H9 (cell line): ENCODE measurements around the gene ADORA1. TPM values are rescaled to one million over a fixed set of nuclear protein-coding genes. Genes with fewer than 3 reads are reported as not detected.

Experiments
- DNase-seq: peaks from one replicate; pipeline ENCODE4 v3.0.0-alpha.2; 2017
- H2AFZ ChIP-seq: one replicate; pipeline ENCODE4 v1.6.1; 2013; ENCODE audit warnings: mild to moderate bottlenecking, low read length, control low read depth, moderate library complexity
- H2AK5ac ChIP-seq: 2 replicates; pipeline ENCODE4 v1.6.1; 2013; ENCODE audit warnings: low read length, control low read depth, mixed read lengths; ENCODE audit not compliant: insufficient read length
- H2BK120ac ChIP-seq: one replicate; pipeline ENCODE4 v1.6.1; 2013; ENCODE audit warnings: low read depth, mild to moderate bottlenecking, low read length, control low read depth, inconsistent platforms; ENCODE audit not compliant: poor library complexity, severe bottlenecking
- H2BK12ac ChIP-seq: 2 replicates; pipeline ENCODE4 v1.6.1; 2013; ENCODE audit warnings: low read length, control low read depth, mixed read lengths, low read depth; ENCODE audit not compliant: insufficient read length
- H2BK15ac ChIP-seq: 2 replicates; pipeline ENCODE4 v1.6.1; 2013; ENCODE audit warnings: low read depth, low read length, control low read depth
- H2BK20ac ChIP-seq: one replicate; pipeline ENCODE4 v1.6.1; 2013; ENCODE audit warnings: low read depth, mild to moderate bottlenecking, low read length, control low read depth, inconsistent platforms; ENCODE audit not compliant: poor library complexity, severe bottlenecking
- H2BK5ac ChIP-seq: 2 replicates; pipeline ENCODE4 v1.6.1; 2013; ENCODE audit warnings: low read length, control low read depth, mixed read lengths; ENCODE audit not compliant: insufficient read length
- H3K14ac ChIP-seq: 2 replicates; pipeline ENCODE4 v1.6.1; 2013; ENCODE audit warnings: low read length, control low read depth; ENCODE audit not compliant: insufficient read depth
- H3K18ac ChIP-seq: 2 replicates; pipeline ENCODE4 v1.6.1; 2013; ENCODE audit warnings: low read depth, mild to moderate bottlenecking, mixed read lengths, low read length, control low read depth; ENCODE audit not compliant: insufficient read length
- H3K23ac ChIP-seq: 2 replicates; pipeline ENCODE4 v1.6.1; 2013; ENCODE audit warnings: low read length, control low read depth, mixed read lengths, low read depth; ENCODE audit not compliant: insufficient read length
- H3K23me2 ChIP-seq: 2 replicates; pipeline ENCODE4 v1.6.1; 2013; ENCODE audit warnings: low read depth, mild to moderate bottlenecking, mixed read lengths, low read length, control low read depth; ENCODE audit not compliant: insufficient read length, poor library complexity, severe bottlenecking
- H3K27ac ChIP-seq: 2 replicates; pipeline ENCODE4 v1.5.1; 2013; ENCODE audit warnings: low read length, control low read depth, mixed read lengths, low read depth; ENCODE audit not compliant: insufficient read length
- H3K27me3 ChIP-seq: 2 replicates; pipeline ENCODE4 v1.6.1; 2013; ENCODE audit warnings: low read length, control low read depth, inconsistent platforms; ENCODE audit not compliant: insufficient read depth
- H3K4ac ChIP-seq: 2 replicates; pipeline ENCODE4 v1.6.1; 2013; ENCODE audit warnings: low read depth, mild to moderate bottlenecking, control low read depth, inconsistent platforms, low read length, moderate library complexity
- H3K4me1 ChIP-seq: 2 replicates; pipeline ENCODE4 v1.6.1; 2013; ENCODE audit warnings: low read length, control low read depth, inconsistent platforms; ENCODE audit not compliant: insufficient read depth
- H3K4me2 ChIP-seq: 2 replicates; pipeline ENCODE4 v1.6.1; 2013; ENCODE audit warnings: low read length, control low read depth, mixed read lengths; ENCODE audit not compliant: insufficient read length, insufficient read depth
- H3K56ac ChIP-seq: 2 replicates; pipeline ENCODE4 v1.6.1; 2013; ENCODE audit warnings: low read depth, mild to moderate bottlenecking, mixed read lengths, low read length, control low read depth; ENCODE audit not compliant: insufficient read length
- H3K79me1 ChIP-seq: 2 replicates; pipeline ENCODE4 v1.6.1; 2013; ENCODE audit warnings: low read depth, mild to moderate bottlenecking, moderate library complexity, low read length, control low read depth, inconsistent platforms; ENCODE audit not compliant: insufficient read depth, poor library complexity, severe bottlenecking
- H3K79me2 ChIP-seq: 2 replicates; pipeline ENCODE4 v1.6.1; 2013; ENCODE audit warnings: low read length, control low read depth, inconsistent platforms; ENCODE audit not compliant: insufficient read depth
- H3K9ac ChIP-seq: 2 replicates; pipeline ENCODE4 v1.6.1; 2013; ENCODE audit warnings: low read length, control low read depth, mixed read lengths; ENCODE audit not compliant: insufficient read length; ENCODE audit errors: extremely low read depth
- H3K9me3 ChIP-seq: one replicate; pipeline ENCODE4 v1.6.1; 2013; ENCODE audit warnings: low read depth, low read length, inconsistent platforms; ENCODE audit not compliant: control insufficient read depth
- H3T11ph ChIP-seq: one replicate; pipeline ENCODE4 v1.6.1; 2013; ENCODE audit warnings: mild to moderate bottlenecking, low read length, control low read depth, inconsistent platforms
- H4K20me1 ChIP-seq: one replicate; pipeline ENCODE4 v1.6.1; 2013; ENCODE audit not compliant: control insufficient read depth, insufficient read length, insufficient read depth
- H4K5ac ChIP-seq: 2 replicates; pipeline ENCODE4 v1.6.1; 2013; ENCODE audit warnings: low read depth, mild to moderate bottlenecking, mixed read lengths, low read length, control low read depth; ENCODE audit not compliant: insufficient read length
- H4K8ac ChIP-seq: replicated peaks from 2 replicates; pipeline ENCODE4 v1.6.1; 2013; ENCODE audit warnings: low read length, control low read depth, mixed read lengths, low read depth; ENCODE audit not compliant: insufficient read length
- H4K91ac ChIP-seq: 2 replicates; pipeline ENCODE4 v1.6.1; 2013; ENCODE audit warnings: low read depth, mild to moderate bottlenecking, moderate library complexity, mixed read lengths, low read length, control low read depth; ENCODE audit not compliant: insufficient read length
- H3K27ac Mint-ChIP-seq, 3 experiments: 2 replicates in 2 of 3; 3 replicates in 1 of 3; pipeline ENCODE4 v1.8.0; 2020 to 2021; ENCODE audit warnings: mixed read lengths in 3 of 3, mild to moderate bottlenecking in 1 of 3, moderate library complexity in 1 of 3
- H3K27me3 Mint-ChIP-seq: 2 replicates; pipeline ENCODE4 v1.8.0; 2021; ENCODE audit warnings: low read depth, mild to moderate bottlenecking, moderate library complexity, mixed read lengths
- H3K36me3 Mint-ChIP-seq, 3 experiments: 2 replicates in 2 of 3; 3 replicates in 1 of 3; pipeline ENCODE4 v1.8.0; 2020 to 2021; ENCODE audit warnings: low read depth in 3 of 3, mixed read lengths in 3 of 3; ENCODE audit not compliant: insufficient read depth in 1 of 3
- H3K4me1 Mint-ChIP-seq, 2 experiments: 2 replicates each; pipeline ENCODE4 v1.8.0; 2020; ENCODE audit warnings: mixed read lengths in 2 of 2
- H3K4me3 Mint-ChIP-seq, 2 experiments: 2 replicates in 1 of 2; 3 replicates in 1 of 2; pipeline ENCODE4 v1.8.0; 2020 to 2021; ENCODE audit warnings: mild to moderate bottlenecking in 2 of 2, mixed read lengths in 2 of 2, moderate library complexity in 1 of 2
- H3K9me3 Mint-ChIP-seq, 2 experiments: 2 replicates in 1 of 2; 3 replicates in 1 of 2; pipeline ENCODE4 v1.8.0; 2020; ENCODE audit warnings: mild to moderate bottlenecking in 2 of 2, mixed read lengths in 2 of 2, moderate library complexity in 1 of 2
- total RNA-seq: library from RNA; stranded (reverse); gene quantifications from 2 replicates; pipeline ENCODE4 v1.2.1, GENCODE V29; 2021
- TF ChIP-seq, protein P1 (sequence below): fragments of 200-600 bp; sonication (generic); conservative IDR thresholded peaks from 3 replicates; pipeline ENCODE4 v1.8.0; 2021; ENCODE audit warnings: antibody characterized with exemption, mild to moderate bottlenecking

The ADORA1 gene
- total RNA-seq, 1 experiment from 2014 or later = 1.3 TPM

DNA sequence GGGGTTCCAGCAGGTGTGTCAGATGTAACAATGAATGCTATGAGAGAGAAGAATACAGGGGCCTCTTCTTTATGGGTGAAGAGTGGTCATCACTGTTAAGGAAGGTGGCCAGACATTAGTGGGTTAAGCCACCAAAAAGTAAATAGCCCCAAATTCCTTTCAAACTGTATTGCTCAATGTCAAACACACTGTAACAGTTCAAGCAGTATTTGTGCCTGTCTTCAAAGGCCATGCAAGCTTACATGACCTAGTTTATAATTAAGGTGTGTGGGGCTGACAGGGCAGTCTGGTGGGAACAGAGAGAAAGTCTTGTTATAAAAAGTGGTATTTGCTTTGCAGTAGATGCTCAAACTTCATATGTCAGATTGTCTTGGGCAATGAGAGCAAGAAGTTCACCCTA lies 83.5 kb downstream of the ADORA1 start:
- no peak overlapping the region for H2BK20ac ChIP-seq
- H2BK120ac ChIP-seq = no peak overlapping the region
- no peak overlapping the region for H3K4me3 Mint-ChIP-seq
- no peak overlapping the region for H3K23ac ChIP-seq
- H3K79me1 ChIP-seq = no peaks in the 10 kb centered on the region
- no peaks in the 10 kb centered on the region for H3K27me3 ChIP-seq
- H3K9me3 ChIP-seq = no peaks in the 10 kb centered on the region
- no peak overlapping the region for H3K4me2 ChIP-seq
- no peak overlapping the region for H3T11ph ChIP-seq
- no peak overlapping the region for H3K27ac Mint-ChIP-seq
- H4K5ac ChIP-seq = no peak overlapping the region
- H2AK5ac ChIP-seq = no peak overlapping the region
- no peak overlapping the region for H2AFZ ChIP-seq
- DNase-seq = no peak
- H3K4me1 Mint-ChIP-seq = peaks cover 8 to 14% of the 10 kb centered on the region in 2 experiments
- no peak overlapping the region for H2BK5ac ChIP-seq
- H3K18ac ChIP-seq = no peak overlapping the region
- H3K27ac ChIP-seq = no peak overlapping the region
- no peaks in the 10 kb centered on the region for H3K79me2 ChIP-seq
- no peak overlapping the region for H4K91ac ChIP-seq
- no peaks in the 10 kb centered on the region; a peak in 1 of 7 replicates for H3K36me3 Mint-ChIP-seq
- no peak overlapping the region for H2BK12ac ChIP-seq
- peaks cover 6% of the 10 kb centered on the region for H3K27me3 Mint-ChIP-seq
- H4K20me1 ChIP-seq = no peaks in the 10 kb centered on the region
- TF ChIP-seq, protein P1, sequence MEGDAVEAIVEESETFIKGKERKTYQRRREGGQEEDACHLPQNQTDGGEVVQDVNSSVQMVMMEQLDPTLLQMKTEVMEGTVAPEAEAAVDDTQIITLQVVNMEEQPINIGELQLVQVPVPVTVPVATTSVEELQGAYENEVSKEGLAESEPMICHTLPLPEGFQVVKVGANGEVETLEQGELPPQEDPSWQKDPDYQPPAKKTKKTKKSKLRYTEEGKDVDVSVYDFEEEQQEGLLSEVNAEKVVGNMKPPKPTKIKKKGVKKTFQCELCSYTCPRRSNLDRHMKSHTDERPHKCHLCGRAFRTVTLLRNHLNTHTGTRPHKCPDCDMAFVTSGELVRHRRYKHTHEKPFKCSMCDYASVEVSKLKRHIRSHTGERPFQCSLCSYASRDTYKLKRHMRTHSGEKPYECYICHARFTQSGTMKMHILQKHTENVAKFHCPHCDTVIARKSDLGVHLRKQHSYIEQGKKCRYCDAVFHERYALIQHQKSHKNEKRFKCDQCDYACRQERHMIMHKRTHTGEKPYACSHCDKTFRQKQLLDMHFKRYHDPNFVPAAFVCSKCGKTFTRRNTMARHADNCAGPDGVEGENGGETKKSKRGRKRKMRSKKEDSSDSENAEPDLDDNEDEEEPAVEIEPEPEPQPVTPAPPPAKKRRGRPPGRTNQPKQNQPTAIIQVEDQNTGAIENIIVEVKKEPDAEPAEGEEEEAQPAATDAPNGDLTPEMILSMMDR = no peak
- no peaks in the 10 kb centered on the region for H3K4me1 ChIP-seq
- H2BK15ac ChIP-seq = no peak overlapping the region
- H3K4ac ChIP-seq = no peak overlapping the region
- H3K56ac ChIP-seq = no peak overlapping the region
- H3K14ac ChIP-seq = no peak overlapping the region
- H3K9ac ChIP-seq = no peak overlapping the region
- H3K23me2 ChIP-seq = no peaks in the 10 kb centered on the region
- no peak overlapping the region for H4K8ac ChIP-seq
- H3K9me3 Mint-ChIP-seq = no peaks in the 10 kb centered on the region
